Esophagus squamous epithelium (tissue), 5 donors: ENCODE measurements around the gene MYT1. TPM values are rescaled to one million over a fixed set of nuclear protein-coding genes. Genes with fewer than 3 reads are reported as not detected.

ENCODE experiments used
- DNase-seq: peaks from one replicate; lab custom pipeline; 2025; lab: John Stamatoyannopoulos, UW
- H3K27ac ChIP-seq, 4 donors: fragments of 200-600 bp; sonication (generic); one replicate each; pipeline ENCODE4 v1.5.1; 2016 to 2019; ENCODE audit warnings: mild to moderate bottlenecking in 1 of 4
- H3K27me3 ChIP-seq, 4 donors: fragments of 200-600 bp; sonication (generic); 1 replicate in 3 of 4; 2 replicates in 1 of 4; pipeline versions ENCODE4 v1.5.1 to v1.6.0; 2017 to 2021; ENCODE audit warnings: antibody characterized with exemption in 1 of 4
- H3K36me3 ChIP-seq, 3 donors: fragments of 200-600 bp; sonication (generic); one replicate each; pipeline ENCODE4 v1.5.1; 2016 to 2019
- H3K4me1 ChIP-seq, 3 donors: fragments of 200-600 bp; sonication (generic); one replicate each; pipeline ENCODE4 v1.5.1; 2017 to 2019
- H3K4me3 ChIP-seq, 4 donors: fragments of 200-600 bp; sonication (generic); 1 replicate in 3 of 4; 2 replicates in 1 of 4; pipeline ENCODE4 v1.5.1; 2016 to 2019; ENCODE audit warnings: mild to moderate bottlenecking in 2 of 4, moderate library complexity in 1 of 4
- H3K9me3 ChIP-seq, 3 donors: fragments of 200-600 bp; sonication (generic); one replicate each; pipeline ENCODE4 v1.5.1; 2016 to 2019
- POLR2A ChIP-seq, 4 donors: fragments of 450-650 bp; IDR thresholded peaks; one replicate each; pipeline ENCODE4 v1.6.1; 2017; ENCODE audit warnings: antibody characterized with exemption in 4 of 4, mild to moderate bottlenecking in 4 of 4, moderate library complexity in 3 of 4
- WGBS, 2 donors: methylation state at CpG; one replicate each; pipeline ENCODE4 v1.1.5; 2018; 5-methylcytosine and 5-hydroxymethylcytosine counted together
- intact Hi-C: fragments of 100-400 bp; cut with DNase I; formaldehyde crosslinking; loops from one replicate; pipeline ENCODE4 v1.15.0; 2022
- total RNA-seq, 4 donors: library from RNA; depleted of rRNA; stranded (reverse); fragments of >200 nt; gene quantifications; one replicate each; pipeline ENCODE4 v1.1.0, GENCODE V29; 2016
- TF ChIP-seq, protein P1 (sequence below), 6 experiments: fragments of 450-650 bp in 4 of 6; fragments of 200-600 bp in 2 of 6; sonication (generic) in 2 of 6; IDR thresholded peaks; one replicate each; pipeline ENCODE4 v1.5.1; 2016 to 2019; ENCODE audit warnings: antibody characterized with exemption in 6 of 6, mild to moderate bottlenecking in 4 of 6, moderate library complexity in 4 of 6
- donor health status: DM: yes; HTN: yes; CAD: no.

Gene MYT1
- total RNA-seq, 4 donors from 2014 or later, result not detected

- Histone ChIP-seq H3K27ac (peak overlapping the region in 1 of 4 donors; percentile 17), H3K4me1 (peaks cover 0 to 36% (median 10%) of the 10 kb centered on the region in 3 donors), H3K4me3 (no peak overlapping the region), H3K9me3 (no peaks in the 10 kb centered on the region), H3K36me3 (no peaks in the 10 kb centered on the region), H3K27me3 (no peaks in the 10 kb centered on the region)
- no peak for DNase-seq
- 50 to 70% methylated on average over 2 to 5 of the region's 7 CpGs for WGBS, 2 donors
- TF ChIP-seq, protein P1, sequence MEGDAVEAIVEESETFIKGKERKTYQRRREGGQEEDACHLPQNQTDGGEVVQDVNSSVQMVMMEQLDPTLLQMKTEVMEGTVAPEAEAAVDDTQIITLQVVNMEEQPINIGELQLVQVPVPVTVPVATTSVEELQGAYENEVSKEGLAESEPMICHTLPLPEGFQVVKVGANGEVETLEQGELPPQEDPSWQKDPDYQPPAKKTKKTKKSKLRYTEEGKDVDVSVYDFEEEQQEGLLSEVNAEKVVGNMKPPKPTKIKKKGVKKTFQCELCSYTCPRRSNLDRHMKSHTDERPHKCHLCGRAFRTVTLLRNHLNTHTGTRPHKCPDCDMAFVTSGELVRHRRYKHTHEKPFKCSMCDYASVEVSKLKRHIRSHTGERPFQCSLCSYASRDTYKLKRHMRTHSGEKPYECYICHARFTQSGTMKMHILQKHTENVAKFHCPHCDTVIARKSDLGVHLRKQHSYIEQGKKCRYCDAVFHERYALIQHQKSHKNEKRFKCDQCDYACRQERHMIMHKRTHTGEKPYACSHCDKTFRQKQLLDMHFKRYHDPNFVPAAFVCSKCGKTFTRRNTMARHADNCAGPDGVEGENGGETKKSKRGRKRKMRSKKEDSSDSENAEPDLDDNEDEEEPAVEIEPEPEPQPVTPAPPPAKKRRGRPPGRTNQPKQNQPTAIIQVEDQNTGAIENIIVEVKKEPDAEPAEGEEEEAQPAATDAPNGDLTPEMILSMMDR (IDR thresholded peaks at IDR 0.05), result no peak
- TF ChIP-seq POLR2A (IDR thresholded peaks at IDR 0.05), result no peak
- intact Hi-C loops, result no loop called here
These were observed 48.5 kb downstream of the MYT1 start for GRCh38 chr20:64212755-64213154.

DNA sequence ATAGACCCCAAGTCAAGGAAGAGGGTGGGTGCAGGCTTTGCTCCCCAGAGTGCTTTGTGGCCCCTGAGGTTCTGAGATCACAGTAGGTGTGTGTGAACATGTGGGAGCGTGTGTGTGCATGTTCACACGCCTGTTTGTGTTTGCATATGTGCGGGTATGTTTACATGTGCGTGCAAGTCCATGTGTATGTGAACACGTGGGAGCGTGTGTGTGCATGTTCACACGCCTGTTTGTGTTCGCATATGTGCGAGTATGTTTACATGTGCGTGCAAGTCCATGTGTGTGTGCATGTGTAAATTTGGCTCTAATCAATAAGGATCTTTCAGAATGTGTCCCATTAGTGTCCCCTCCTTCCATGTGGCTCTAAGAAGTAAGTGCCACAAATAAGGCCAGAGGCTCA lies 49.9 kb downstream of the MYT1 start:
- H3K36me3 ChIP-seq, result no peaks in the 10 kb centered on the region
- no peak overlapping the region for H3K27ac ChIP-seq
- 80 to 85% methylated on average over 10 of the region's 10 CpGs for WGBS, 2 donors
- no peak for DNase-seq
- H3K4me1 ChIP-seq, result peaks cover 0 to 39% (median 10%) of the 10 kb centered on the region in 3 donors
- H3K27me3 ChIP-seq, result peaks cover 0 to 7% (median 0%) of the 10 kb centered on the region in 4 donors
- no peaks in the 10 kb centered on the region for H3K9me3 ChIP-seq
- intact Hi-C loops, result no loop called here
- no peak for TF ChIP-seq POLR2A (IDR thresholded peaks at IDR 0.05)
- TF ChIP-seq, protein P1 (IDR thresholded peaks at IDR 0.05), result no peak
- H3K4me3 ChIP-seq, result no peak overlapping the region

DNA sequence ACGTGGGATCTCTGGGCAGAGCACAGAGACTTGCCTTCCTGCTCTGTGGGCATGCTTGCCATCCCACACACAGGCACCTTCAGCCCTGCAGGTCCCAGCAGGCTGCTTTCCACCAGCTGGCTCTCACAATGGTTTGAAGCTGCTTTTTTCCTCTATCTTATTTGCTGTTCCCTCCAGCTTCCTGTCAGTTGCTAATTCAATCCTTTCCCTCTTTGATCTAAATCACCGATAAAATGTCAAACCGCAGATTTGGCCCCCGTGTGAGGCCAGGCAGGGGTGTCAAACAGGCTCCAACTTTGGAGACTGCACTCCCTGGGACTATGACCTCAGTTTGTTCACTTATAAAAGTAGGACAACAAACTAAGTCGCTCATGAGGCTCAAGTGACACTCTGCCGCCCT lies 50.7 kb downstream of the MYT1 start:
- 17 to 19% methylated on average over 4 to 6 of the region's 6 CpGs for WGBS, 2 donors
- TF ChIP-seq, protein P1 (IDR thresholded peaks at IDR 0.05), result no peak
- TF ChIP-seq POLR2A (IDR thresholded peaks at IDR 0.05), result no peak

GRCh38 chr20:64216036-64216435 lies 51.8 kb downstream of the MYT1 start:
- TF ChIP-seq POLR2A (IDR thresholded peaks at IDR 0.05), result no peak
- TF ChIP-seq, protein P1 (IDR thresholded peaks at IDR 0.05), result no peak
- no peak for DNase-seq
- Histone ChIP-seq H3K9me3 (no peaks in the 10 kb centered on the region), H3K27me3 (peaks cover 0 to 26% (median 0%) of the 10 kb centered on the region in 4 donors), H3K4me3 (no peak overlapping the region), H3K4me1 (peaks cover 0 to 39% (median 10%) of the 10 kb centered on the region in 3 donors), H3K36me3 (no peaks in the 10 kb centered on the region), H3K27ac (no peak overlapping the region)
- intact Hi-C loops, result no loop called here
- WGBS, 2 donors, result 51 to 60% methylated on average over 3 of the region's 3 CpGs

More for the DNA sequence above, 50.7 kb downstream of the MYT1 start:
- no peaks in the 10 kb centered on the region for H3K9me3 ChIP-seq
- H3K4me3 ChIP-seq, result no peak overlapping the region
- H3K4me1 ChIP-seq, result peaks cover 0 to 39% (median 10%) of the 10 kb centered on the region in 3 donors
- DNase-seq, result no peak
- intact Hi-C loops, result no loop called here
- no peaks in the 10 kb centered on the region for H3K36me3 ChIP-seq
- H3K27ac ChIP-seq, result no peak overlapping the region
- H3K27me3 ChIP-seq, result peaks cover 0 to 15% (median 0%) of the 10 kb centered on the region in 4 donors

DNA sequence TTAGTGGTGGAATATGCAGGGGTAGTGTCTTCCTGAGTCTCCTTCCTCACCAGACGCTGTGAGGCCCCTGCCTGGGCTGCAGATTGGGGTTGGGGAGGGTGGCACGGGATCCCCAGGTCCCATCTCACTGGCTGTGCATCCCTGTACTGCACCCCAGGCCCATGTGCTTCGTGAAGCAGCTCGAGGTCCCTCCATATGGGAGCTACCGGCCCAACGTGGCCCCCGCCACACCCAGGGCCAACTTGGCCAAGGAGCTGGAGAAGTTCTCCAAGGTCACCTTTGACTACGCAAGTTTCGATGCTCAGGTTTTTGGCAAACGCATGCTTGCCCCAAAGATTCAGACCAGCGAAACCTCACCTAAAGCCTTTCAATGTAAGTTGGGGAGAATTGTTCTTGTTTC lies 52.7 kb downstream of the MYT1 start:
- intact Hi-C loops, result no loop called here

More for the DNA sequence above, 52.7 kb downstream of the MYT1 start:
- H3K36me3 ChIP-seq, result no peaks in the 10 kb centered on the region
- H3K27ac ChIP-seq, result no peak overlapping the region
- H3K4me1 ChIP-seq, result peaks cover 0 to 41% (median 10%) of the 10 kb centered on the region in 3 donors
- no peaks in the 10 kb centered on the region for H3K9me3 ChIP-seq
- no peak for DNase-seq
- WGBS, 2 donors, result 56 to 95% methylated on average over 3 to 9 of the region's 11 CpGs
- no peak overlapping the region for H3K4me3 ChIP-seq
- TF ChIP-seq, protein P1 (IDR thresholded peaks at IDR 0.05), result no peak
- no peak for TF ChIP-seq POLR2A (IDR thresholded peaks at IDR 0.05)
- H3K27me3 ChIP-seq, result peaks cover 0 to 27% (median 0%) of the 10 kb centered on the region in 4 donors
